Stimulated activated CD8-positive, alpha-beta memory T cell treated with anti-CD3 and anti-CD28 coated beads, Interleukin-12 subunit alpha, Interleukin-12 subunit beta, amount 100 ng/mL, for 1 hour (primary cell): Measurements from ENCODE around the gene ILKAP.
"Not testable (repeated sequence)": the region's sequence is repeated elsewhere in the genome, so short reads cannot be mapped to it uniquely, and the experiment has no call there.

Experiments
- DNase-seq: peaks from one replicate; pipeline ENCODE4 v3.0.0-alpha.2; 2020; ENCODE audit warnings: low read depth

ILKAP gene

DNA sequence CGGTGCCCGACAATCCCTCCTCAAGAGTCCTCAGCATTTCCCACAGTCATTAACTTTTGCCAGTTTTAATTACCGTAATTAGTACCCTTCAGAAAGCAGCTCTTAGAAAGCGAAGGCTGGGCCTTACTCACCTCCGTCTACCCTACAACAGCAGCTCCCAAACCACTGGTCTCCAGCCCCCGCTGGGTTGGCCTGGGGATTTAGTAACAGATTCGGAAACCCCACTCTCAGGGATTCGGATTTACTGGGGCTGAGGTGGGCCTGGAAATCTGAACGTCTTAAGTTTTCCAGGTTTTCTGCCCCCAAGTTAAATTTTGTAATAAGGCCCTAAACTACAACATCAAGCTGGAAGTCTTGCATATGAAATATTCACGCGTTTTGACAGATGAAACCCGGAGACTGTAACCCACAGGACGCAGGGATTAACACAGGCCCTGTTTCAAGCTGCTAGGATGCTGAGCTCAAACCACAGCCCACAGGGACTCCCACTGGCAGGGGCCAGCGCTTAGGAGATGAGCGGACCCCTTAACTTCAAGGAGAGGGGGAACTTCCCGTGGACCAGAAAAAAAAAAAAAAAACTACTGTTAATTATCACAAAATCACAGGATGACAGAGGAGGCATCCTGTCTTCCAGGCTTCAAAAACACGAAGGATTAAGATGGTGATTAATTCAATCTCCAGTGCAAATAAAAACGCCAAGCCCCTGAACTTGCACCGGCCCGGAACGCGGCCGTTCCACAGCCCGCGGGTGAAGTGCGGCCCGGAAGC, 985 bp downstream of the ILKAP start:
- DNase-seq = no peak

DNA sequence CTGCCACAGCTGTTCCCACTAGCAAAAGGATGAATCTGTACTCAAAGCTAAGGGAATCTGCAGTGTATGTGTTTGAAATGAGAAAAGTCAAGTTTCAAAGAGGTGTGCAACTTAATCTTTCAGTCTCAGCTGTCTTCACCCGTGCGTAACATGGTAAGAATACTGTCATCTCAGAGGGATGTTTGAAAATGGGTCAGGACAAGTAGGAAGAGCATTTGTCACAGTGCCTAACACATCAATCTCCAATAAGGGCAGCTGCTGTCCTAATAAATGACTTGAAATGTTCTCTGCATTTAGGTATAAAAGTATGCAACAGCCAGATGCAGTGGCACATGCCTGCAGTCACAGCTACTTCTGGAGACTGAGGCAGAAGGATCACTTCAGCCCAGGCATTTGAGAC, 13.1 kb downstream of the ILKAP start:
- DNase-seq = no peak

DNA sequence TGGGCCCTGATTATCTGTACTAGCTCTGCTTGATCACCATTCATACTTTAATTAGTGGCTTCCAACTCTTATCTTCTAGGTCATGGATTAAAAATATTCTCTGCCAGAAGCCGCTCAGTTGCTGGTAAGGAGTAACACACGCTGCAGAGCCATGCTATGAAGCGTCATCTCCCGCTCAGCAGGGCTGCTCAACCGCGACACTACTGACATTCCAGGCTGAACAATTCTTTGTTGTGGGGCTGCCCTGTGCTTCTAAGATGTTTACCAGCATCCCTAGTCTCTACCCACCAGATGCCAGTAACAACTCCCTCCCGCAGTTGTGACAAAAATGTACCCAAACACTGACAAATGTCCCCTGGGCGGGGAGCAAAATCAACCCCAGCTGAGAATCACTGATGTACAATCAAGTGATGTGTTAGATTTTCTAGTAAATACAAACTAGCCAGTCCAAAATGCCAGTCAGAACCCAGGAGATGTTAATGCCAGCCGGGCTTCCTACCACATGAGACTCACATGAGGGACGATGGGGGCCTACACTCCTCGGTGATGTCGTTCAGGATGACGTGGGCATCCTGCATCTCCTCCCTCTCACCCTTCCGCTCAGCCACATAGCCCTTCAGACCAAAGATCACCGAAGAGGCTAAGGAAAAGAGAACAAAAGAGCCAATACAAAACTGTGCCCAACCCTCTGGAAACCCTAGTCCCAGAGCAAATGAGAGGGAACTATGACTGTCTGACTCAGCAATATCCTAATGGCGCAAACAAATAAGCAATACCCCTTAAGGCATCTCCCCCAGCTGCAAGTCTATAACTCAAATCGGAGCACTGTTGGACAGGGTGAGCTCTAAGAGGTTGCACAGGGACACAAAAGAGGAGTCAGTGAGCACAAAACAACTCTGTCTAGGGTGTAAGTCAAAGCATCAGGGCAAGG, 15.6 kb downstream of the ILKAP start:
- DNase-seq = no peak

DNA sequence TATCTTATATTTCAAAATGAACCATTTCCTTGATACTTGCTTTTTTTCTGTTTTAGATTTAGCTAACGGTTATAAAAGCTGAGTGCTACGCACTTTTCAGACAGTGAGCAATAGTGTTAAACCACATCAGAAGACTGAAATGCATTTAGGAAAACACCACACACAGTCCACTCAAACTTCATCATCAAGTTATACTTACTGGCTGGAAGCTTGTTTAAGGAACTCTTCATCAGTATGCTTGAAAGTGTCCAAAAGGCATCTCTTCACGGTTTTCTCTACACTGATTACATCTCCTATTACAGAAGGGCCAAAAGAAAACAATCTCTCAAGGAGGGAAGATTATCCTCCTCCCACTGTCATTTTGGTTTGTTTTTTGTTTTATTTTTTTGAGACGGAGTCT, 19.7 kb downstream of the ILKAP start:
- DNase-seq = no peak

DNA sequence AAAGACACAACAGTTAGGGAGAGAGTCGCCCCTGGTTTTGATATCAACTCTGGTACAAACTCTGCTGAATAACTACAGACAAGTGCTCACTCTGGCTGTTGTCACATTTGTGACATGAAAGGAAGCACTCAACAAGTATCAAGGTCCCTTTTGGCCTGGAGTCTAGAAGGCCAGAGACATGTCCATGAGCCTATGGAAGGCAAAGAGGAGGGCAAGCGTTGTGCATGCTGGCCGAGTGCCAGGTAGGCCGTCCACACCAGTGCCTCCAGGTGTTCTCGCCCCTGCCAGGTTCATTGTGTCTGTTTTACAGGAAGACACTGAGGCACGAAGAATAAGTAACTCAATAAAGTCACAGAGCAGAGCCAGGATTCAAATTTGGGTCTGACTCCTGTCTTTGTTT, 21.1 kb downstream of the ILKAP start:
- DNase-seq = no peak

DNA sequence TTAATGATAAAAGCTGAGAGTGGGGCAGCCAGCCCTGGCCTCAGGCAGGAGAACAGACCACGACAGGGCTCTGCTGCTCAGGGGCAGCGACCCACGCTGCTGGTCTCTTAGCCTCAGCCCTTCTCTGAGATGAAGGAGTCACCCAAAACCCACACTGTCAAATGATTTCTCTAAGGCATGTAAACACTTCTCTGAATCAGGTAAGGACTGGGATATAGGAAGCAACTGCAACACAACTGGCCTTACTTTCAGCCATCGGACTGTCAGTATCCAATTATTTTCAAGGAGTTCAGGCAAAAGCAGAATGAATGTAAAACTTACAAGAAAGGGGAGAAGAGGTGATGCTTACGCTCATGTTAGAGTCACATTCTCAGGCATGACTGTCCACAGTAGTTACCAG, 22.9 kb downstream of the ILKAP start:
- no peak for DNase-seq

DNA sequence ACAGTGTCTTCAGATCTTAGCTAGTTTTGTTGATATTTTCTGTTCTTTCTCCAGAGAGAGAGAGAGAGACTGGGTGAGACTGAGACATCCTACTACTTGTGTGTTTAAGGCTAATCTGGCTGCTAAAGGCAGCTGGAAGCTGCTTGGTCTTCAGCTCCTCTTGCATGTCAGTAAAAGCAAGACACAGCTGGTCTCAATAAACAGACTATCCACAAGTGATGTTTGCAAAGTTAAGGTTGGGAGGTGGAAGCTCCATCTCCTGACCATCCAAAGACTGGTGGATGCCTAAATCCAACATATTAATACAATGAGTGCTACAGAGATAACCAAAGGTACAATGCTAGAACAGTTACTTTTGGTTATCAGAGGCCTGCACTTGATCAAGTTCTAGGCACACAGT, 26.9 kb downstream of the ILKAP start:
- no peak for DNase-seq

DNA sequence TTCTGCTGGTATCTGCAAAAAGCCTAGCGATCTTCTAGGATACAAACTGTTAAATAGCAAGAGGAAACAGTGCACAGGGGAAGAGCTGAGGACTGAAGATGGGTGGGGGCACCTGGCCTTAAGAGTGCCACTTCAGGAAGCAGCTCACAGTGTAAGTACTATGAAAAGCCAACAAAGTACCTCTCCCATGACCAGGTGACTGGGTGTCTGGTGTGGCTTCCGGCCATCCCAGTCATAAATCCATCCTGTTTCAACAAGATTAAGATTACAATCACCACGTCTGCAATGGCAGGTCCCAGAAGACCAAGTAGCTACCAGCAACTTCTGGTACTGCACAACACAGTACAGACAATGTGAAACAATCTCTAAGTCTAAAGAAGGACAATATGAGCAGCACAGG, 28.8 kb downstream of the ILKAP start:
- DNase-seq = no peak

DNA sequence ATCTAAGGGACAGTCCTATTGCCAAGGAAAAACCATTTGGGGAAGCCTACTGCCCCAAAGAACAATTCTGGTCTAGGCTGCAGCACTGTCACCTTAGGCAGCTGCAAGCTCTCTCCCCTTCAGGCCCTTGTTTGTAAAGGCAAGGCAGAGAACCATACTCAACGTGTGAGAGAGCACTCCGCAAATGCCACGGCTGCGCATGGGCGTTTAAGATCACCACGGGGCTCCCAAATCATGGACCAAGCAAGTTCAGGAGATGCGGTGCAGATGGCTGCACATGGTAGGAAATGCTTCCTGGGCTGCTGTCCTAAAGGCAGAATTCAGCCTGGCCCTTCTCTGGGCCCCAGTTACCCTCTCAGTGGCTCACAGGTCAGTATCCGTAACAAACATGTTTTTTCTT, 29.2 kb downstream of the ILKAP start:
- no peak for DNase-seq

DNA sequence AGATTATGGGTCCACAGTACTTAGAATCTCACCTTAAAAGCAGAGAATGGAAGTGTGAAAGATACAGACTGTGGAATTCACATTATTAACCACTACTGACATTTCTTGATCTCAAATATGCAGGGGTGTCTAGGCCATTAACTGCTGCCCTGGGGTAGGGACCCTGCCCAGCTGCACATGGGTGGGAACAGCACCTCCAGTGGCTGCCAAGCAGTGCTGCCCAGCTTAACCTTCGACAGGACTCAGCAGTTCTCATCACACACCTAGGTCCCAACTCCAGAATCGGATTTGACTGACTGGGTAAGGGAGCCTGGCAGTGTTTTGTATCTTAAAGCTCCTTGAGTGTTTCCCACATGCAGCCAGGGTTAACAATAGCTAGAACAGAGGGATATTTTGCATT, 29.8 kb downstream of the ILKAP start:
- DNase-seq = no peak

DNA sequence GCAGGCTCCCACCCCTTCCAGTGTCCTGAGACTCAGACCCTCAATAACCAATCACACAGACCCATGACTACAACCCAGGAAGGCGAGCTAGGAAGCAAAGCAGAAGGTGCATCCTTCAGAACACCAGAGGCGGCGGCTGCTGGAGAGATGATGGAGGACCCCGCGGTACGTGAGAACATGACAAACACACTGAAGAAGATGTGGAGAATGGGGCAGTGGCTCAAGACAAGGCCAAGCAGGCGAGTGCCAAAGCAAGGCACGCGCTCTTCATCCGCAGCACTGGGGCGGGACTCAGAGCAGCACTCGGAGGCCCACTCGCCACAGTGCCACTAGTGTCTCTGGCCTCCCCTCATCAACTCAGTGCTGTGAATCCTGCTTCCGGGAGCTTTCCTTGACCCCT, 31.1 kb downstream of the ILKAP start:
- DNase-seq = no peak

DNA sequence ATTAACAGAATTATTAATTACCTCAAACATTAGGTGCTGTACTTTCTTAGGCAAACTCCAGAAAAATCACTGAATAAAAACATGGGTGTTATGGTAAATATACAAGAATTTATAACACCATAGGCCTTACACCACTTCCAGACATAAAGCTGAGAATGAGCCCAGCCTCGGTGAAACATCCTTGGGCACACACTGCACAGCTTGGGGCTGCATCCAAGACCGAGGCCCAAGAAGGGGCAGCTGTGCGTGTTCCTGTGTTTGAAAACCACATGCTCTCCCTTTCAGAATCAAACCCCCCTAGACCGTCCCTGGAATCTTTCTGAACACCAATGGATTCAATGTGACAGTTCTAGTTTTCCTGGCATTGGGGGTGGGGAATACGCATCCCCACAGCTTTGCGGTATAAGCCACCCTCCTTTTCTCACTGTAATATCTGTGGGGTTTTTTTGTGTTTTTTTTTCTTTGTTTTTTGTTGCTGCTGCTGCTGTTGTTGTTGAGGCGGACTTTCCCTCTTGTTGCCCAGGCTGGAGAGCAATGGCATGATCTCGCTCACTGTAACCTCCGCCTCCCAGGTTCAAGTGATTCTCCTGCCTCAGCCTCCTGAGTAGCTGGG, 31.8 kb downstream of the ILKAP start:
- DNase-seq = no peak

DNA sequence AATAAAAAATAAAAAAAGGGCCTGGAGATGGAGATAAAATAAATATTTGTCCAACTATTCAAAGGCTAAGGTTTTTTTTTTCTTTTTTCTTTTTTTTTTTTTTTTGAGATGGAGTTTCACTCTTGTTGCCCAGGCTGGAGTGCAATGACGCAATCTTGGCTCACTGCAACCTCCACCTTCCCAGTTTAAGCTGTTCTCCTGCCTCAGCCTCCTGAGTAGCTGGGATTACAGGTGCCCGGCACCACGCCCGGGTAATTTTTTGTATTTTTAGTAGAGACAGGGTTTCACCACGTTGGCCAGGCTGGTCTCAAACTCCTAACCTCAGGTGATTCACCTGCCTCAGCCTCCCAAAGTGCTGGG, 32.4 kb downstream of the ILKAP start:
- DNase-seq = not testable (repeated sequence)

DNA sequence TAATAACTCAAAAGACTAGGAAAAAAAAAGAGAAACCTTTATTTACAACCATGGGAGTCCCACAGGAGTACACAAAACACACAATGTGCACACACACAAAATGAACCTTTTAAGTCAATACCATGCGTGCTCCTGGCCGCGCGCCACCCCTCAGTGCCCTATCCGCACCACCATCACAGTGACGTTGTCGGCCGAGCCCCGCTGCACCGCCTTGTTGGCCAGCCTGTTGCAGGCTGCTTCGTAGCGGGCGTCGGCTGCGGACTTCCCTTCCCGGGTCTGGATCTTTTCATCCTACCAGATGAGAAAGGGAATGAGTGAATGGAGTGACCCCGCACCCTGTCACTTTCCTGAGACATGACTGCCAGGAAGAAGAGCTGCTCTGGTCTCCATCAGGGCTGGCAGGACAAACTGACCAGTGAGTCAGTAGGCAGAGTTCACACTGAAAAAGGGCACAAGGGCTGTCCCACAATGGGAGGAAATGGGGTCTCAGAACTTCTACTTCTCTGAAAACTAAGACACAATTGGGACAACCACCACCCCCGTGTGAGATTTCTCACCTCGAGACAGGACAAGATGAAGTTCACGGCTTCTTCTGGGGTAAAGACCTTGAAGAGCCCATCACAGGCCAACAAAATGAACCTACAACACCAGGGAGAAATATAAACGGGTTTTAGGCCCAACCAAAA, 33.0 kb downstream of the ILKAP start:
- DNase-seq = no peak

DNA sequence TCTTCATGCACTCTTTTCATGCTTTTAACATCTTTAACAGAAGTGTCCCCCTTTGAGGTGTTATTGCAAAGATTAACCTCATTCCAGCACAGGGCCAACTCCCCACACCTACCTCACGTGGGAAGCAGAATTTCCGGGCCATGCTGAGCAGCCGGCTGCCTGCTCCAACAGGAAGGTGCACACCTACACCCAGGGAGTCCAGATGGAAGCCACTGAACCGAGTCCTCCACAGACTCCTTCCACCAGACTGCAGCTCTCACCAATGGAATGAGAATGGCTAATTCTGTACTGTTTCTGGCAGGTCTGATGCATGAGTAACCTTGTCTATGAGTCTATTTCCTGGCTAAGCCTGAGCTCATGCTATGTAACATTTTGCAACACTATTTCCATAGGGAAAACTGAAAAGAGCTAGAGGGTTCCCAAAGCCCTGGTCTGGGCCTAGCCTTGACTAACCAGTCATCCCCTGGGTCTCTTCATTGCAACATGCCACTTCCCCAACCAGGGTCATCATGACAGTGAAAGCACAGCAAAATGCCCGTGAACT, 33.7 kb downstream of the ILKAP start:
- no peak for DNase-seq

DNA sequence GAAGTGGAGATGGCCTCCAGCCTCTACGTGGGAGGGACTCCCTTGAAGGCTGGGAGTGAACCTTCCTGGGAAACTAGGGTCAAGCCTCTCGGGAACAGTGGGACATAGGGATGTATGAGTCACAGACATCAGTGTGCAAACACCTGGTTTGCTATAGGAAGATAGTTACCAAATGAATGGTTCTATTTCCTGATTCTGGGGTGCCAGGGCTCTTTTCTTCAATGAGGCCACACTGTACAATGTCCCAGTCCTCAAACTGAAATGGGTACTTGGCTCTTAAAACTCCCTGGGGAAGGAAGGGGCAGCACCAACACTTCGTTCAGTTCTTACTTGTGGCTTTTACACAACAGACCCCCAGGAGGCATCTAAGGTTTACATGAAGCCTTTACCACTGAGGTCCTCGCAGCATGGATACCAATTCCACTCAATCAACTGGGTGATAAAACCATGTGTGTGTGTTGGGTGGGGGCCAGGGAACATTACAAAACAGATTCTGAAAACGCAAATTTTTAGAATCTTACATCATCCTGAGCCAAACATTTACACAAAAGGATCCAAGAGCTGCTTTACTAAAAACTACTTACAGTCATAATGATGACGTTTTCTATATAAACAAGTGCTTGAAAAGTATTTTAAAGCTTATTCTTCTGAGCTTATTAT, 34.3 kb downstream of the ILKAP start:
- DNase-seq = no peak

DNA sequence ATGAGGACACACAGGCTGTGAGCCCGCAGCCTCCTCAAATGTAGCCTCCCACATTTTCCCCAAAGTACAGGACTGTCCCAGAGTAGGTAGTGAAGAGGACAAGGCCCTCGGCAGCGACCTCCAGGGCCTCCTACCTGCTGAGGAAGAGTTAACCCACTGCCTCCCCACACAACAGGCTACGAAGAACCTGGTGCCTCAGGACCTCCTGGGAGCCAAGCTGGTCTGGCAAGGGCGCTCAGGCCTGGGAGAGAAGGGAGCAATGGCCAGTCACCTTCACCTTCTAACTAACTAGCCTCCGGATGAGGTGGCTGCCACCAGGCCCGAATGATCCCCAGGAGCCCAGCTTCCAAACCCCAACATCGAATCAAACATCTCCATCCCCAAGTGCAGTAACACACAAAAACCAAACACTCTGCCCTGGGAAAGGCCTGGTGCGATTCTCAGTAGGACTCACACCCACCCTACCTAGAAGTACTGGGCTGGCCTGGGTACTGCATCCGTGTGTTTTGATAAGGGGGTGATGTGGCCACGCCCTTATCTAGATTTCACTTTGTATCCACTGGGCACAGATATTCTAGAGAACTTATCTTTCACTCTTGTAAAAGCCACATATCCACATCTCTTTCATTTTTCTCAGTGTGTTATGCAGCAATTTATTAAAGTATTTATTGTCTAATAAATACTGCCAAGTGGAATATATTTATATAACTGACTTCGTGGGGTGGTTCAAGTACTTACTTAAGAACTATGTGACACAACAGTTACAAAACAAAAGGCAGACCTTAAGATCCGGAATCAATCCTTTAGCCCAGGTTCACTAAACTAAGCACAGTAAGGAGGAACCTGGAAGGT, 35.1 kb downstream of the ILKAP start:
- no peak for DNase-seq

DNA sequence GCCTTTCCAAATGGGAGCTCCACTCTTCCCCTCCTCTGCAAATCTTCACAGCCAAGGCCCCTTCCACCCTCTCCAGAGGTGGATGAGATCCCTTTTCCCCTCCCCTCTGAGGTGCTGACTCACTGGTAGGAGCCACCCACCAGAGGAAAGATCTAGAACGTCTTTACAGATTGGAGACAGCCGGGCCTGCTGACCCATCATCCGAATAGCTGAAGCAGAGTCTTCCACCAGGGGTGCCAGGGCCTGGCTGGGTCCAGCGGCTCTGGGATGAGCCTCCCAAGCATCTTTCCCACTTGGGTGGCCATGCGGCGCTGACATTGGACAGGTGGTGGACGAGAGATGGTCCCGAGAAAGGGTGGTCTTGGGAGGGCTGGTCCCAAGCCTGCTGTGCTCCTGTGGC, 35.7 kb downstream of the ILKAP start:
- DNase-seq = no peak

DNA sequence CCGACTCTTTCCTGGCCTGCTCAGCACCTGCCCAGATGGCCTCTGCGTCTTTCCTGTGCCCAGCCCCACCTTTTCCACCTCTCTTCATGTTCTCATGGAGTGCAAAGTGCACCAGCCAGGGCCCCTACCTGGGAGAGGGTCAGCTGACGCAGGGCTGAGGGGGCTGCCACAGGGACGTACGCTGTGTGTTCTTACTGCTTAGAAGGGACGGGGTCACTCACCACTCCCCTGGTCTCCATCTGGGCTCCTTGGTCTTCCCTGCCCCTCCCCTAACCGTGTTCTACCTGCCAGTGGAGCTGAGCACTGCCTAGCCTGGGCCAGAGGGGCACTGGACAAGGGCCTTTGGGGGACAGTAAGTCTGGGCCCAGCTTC, 36.2 kb downstream of the ILKAP start:
- DNase-seq = no peak
